Fibroblast of lung (primary cell): ENCODE data around the gene ZBTB7C.

Experiments
- EZH2 ChIP-seq: IDR thresholded peaks from 2 replicates; pipeline ENCODE4 v1.5.1; 2012; ENCODE audit warnings: low read length, control low read depth, mild to moderate bottlenecking; ENCODE audit errors: missing control alignments
- TF ChIP-seq, protein P1 (sequence below), 2 donors: IDR thresholded peaks in 1 of 2; conservative IDR thresholded peaks in 1 of 2; 1 replicate in 1 of 2; 2 replicates in 1 of 2; pipeline ENCODE4 v1.5.1; 2011 to 2012; ENCODE audit warnings: low read length in 2 of 2, control low read depth in 1 of 2, inconsistent platforms in 1 of 2, low read depth in 1 of 2, mild to moderate bottlenecking in 1 of 2

DNA sequence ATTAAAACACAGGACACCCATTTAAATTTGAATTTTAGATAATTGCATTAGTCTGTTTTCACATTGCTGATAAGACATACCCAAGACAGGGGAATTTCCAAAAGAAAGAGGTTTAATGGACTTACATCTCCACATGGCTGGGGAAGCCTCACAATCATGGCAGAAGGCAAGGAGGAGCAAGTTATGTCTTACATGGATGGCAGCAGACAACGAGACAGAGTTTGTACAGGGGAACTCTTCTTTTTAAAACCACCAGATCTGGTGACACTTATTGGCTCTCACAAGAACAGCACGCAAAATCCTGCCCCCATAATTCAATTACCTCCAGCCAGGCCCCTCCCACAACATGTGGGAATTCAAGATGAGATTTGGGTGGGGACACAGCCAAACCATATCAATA is 398.9 kb downstream of the ZBTB7C start:
- TF ChIP-seq, protein P1, sequence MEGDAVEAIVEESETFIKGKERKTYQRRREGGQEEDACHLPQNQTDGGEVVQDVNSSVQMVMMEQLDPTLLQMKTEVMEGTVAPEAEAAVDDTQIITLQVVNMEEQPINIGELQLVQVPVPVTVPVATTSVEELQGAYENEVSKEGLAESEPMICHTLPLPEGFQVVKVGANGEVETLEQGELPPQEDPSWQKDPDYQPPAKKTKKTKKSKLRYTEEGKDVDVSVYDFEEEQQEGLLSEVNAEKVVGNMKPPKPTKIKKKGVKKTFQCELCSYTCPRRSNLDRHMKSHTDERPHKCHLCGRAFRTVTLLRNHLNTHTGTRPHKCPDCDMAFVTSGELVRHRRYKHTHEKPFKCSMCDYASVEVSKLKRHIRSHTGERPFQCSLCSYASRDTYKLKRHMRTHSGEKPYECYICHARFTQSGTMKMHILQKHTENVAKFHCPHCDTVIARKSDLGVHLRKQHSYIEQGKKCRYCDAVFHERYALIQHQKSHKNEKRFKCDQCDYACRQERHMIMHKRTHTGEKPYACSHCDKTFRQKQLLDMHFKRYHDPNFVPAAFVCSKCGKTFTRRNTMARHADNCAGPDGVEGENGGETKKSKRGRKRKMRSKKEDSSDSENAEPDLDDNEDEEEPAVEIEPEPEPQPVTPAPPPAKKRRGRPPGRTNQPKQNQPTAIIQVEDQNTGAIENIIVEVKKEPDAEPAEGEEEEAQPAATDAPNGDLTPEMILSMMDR (conservative IDR thresholded peaks at IDR 0.05 in 1 of 2, IDR thresholded peaks at IDR 0.05 in 1 of 2; ENCODE audit: low read depth in 1 of 2, low read length in 2 of 2), result no peak
- TF ChIP-seq EZH2, result no peak
